Panc1 (cell line): ENCODE results near the gene CLCN1.

Source experiments
- CTCF ChIP-seq: fragments of 450-650 bp; IDR thresholded peaks from 2 replicates; pipeline ENCODE4 v1.5.1; 2017; ENCODE audit warnings: mild to moderate bottlenecking
- REST ChIP-seq, 2 experiments: IDR thresholded peaks; 2 replicates each; pipeline ENCODE4 v1.6.1; 2011 to 2012; ENCODE audit warnings: low read depth in 2 of 2, control low read depth in 1 of 2, low read length in 1 of 2, mild to moderate bottlenecking in 1 of 2, moderate library complexity in 1 of 2; ENCODE audit not compliant: insufficient read depth in 1 of 2

DNA sequence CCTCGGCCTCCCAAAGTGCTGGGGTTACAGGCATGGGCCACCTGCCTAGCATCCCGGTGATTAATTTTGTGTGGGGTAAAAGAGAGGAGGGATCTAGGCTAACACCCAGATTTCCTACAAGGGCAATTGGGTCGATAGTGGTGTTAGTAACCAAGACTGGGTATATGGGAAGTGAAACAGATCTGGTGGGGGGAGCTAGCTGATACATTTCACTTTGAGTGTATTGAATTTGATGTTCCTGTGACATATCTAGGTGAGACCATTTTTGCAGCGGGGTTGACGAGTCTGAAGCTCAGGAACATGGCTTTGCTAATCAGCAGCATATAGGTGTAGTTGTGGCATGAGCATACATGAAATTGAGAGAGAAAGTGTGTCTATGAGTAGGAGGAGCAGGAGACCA lies 12.0 kb downstream of the CLCN1 start:
- TF ChIP-seq CTCF (no peak), REST (IDR thresholded peaks at IDR 0.05; ENCODE audit: insufficient read depth in 1 of 2, low read depth in 2 of 2, low read length in 1 of 2) (no peak)
